ENCODE results near the gene OR5B12. TPM values are rescaled to one million over a fixed set of nuclear protein-coding genes. Genes with fewer than 3 reads are reported as not detected.
"Not testable (repeated sequence)": the region's sequence is repeated elsewhere in the genome, so short reads cannot be mapped to it uniquely, and the experiment has no call there.

Gene OR5B12
- polyA plus RNA-seq (ENCODE audit: insufficient read length in 3 of 3), result not detected
- long read RNA-seq, donor 1, result 0 reads
- long read RNA-seq, donor 2, result 0 reads
- long read RNA-seq, donor 3, result 0 reads
- long read RNA-seq, donor 4, result 0 reads
- long read RNA-seq, donor 5, result 0 reads
- long read RNA-seq, donor 6, result 0 reads
- long read RNA-seq, donor 7, result 0 reads
- long read RNA-seq, donor 8, result 0 reads
- long read RNA-seq, donor 9, result 0 reads
- long read RNA-seq, donor 10, result 0 reads
- long read RNA-seq, donor 11, result 0 reads
- long read RNA-seq, donor 12, result 0 reads
- long read RNA-seq, donor 13, result 0 reads
- long read RNA-seq, donor 14, result 0 reads
- long read RNA-seq, donor 15, result 0 reads
- long read RNA-seq, donor 16, result 0 reads

GRCh38 chr11:58442136-58442535, at the start of gene OR5B12:
OR5B12 (minus strand) TSS chr11:58442236; CDS start chr11:58440151, 2,085 bp downstream.
- DNase-seq (ENCODE audit: extremely low read depth in 1 of 11, low read depth in 9 of 11, low spot score in 4 of 11), result no peak

GRCh38 chr11:58490827-58491226, 48.8 kb upstream of the OR5B12 start:
- DNase-seq (ENCODE audit: extremely low read depth in 1 of 11, low read depth in 9 of 11, low spot score in 4 of 11), result no peak

GRCh38 chr11:58487170-58487569, 45.1 kb upstream of the OR5B12 start:
- DNase-seq (ENCODE audit: extremely low read depth in 1 of 11, low read depth in 9 of 11, low spot score in 4 of 11), result no peak

- DNase-seq (ENCODE audit: extremely low read depth in 1 of 11, low read depth in 9 of 11, low spot score in 4 of 11), result no peak
Measured at GRCh38 chr11:58485961-58486360, 43.9 kb upstream of the OR5B12 start.

GRCh38 chr11:58471892-58472291, 29.9 kb upstream of the OR5B12 start:
- no peak for DNase-seq (ENCODE audit: extremely low read depth in 1 of 11, low read depth in 9 of 11, low spot score in 4 of 11)

- no peak for DNase-seq (ENCODE audit: extremely low read depth in 1 of 11, low read depth in 9 of 11, low spot score in 4 of 11)
Measured at GRCh38 chr11:58466293-58466692, 24.3 kb upstream of the OR5B12 start.

GRCh38 chr11:58465690-58466089, 23.7 kb upstream of the OR5B12 start:
- no peak for DNase-seq (ENCODE audit: extremely low read depth in 1 of 11, low read depth in 9 of 11, low spot score in 4 of 11)

GRCh38 chr11:58451585-58451984, 9.5 kb upstream of the OR5B12 start:
- no peak for DNase-seq (ENCODE audit: extremely low read depth in 1 of 11, low read depth in 9 of 11, low spot score in 4 of 11)

- DNase-seq (ENCODE audit: extremely low read depth in 1 of 11, low read depth in 9 of 11, low spot score in 4 of 11), result no peak
Measured at GRCh38 chr11:58446294-58446693, 4.3 kb upstream of the OR5B12 start.

GRCh38 chr11:58444300-58444699, 2.3 kb upstream of the OR5B12 start:
- DNase-seq (ENCODE audit: extremely low read depth in 1 of 11, low read depth in 9 of 11, low spot score in 4 of 11), result no peak

- DNase-seq (ENCODE audit: extremely low read depth in 1 of 11, low read depth in 9 of 11, low spot score in 4 of 11), result no peak
Measured at GRCh38 chr11:58438486-58438885, 3.5 kb downstream of the OR5B12 start.

GRCh38 chr11:58434217-58434616, 7.8 kb downstream of the OR5B12 start:
- no peak for DNase-seq (ENCODE audit: extremely low read depth in 1 of 11, low read depth in 9 of 11, low spot score in 4 of 11)

- DNase-seq (ENCODE audit: extremely low read depth in 1 of 11, low read depth in 9 of 11, low spot score in 4 of 11), result no peak
Measured at GRCh38 chr11:58433638-58434203, 8.3 kb downstream of the OR5B12 start.

GRCh38 chr11:58429273-58429672, 12.8 kb downstream of the OR5B12 start:
- DNase-seq (ENCODE audit: extremely low read depth in 1 of 11, low read depth in 9 of 11, low spot score in 4 of 11), result no peak

GRCh38 chr11:58428021-58428420, 14.0 kb downstream of the OR5B12 start, which contains the start of gene OR5B2:
OR5B2 (minus strand) TSS chr11:58428121; CDS start chr11:58423261, 4,860 bp downstream.
- DNase-seq (ENCODE audit: extremely low read depth in 1 of 11, low read depth in 9 of 11, low spot score in 4 of 11), result no peak

- no peak for DNase-seq (ENCODE audit: extremely low read depth in 1 of 11, low read depth in 9 of 11, low spot score in 4 of 11)
Measured at GRCh38 chr11:58406774-58407173, 35.3 kb downstream of the OR5B12 start, which contains the start of gene OR5B3. OR5B3 (minus strand) TSS chr11:58406874; CDS start chr11:58403409, 3,465 bp downstream.

GRCh38 chr11:58399622-58400021, 42.4 kb downstream of the OR5B12 start:
- DNase-seq (ENCODE audit: extremely low read depth in 1 of 11, low read depth in 9 of 11, low spot score in 4 of 11), result not testable (repeated sequence)

GRCh38 chr11:58395581-58395980, 46.5 kb downstream of the OR5B12 start:
- DNase-seq (ENCODE audit: extremely low read depth in 1 of 11, low read depth in 9 of 11, low spot score in 4 of 11), result no peak

GRCh38 chr11:58394195-58394594, 47.8 kb downstream of the OR5B12 start:
- DNase-seq (ENCODE audit: extremely low read depth in 1 of 11, low read depth in 9 of 11, low spot score in 4 of 11), result no peak

GRCh38 chr11:58392746-58393145, 49.3 kb downstream of the OR5B12 start:
- no peak for DNase-seq (ENCODE audit: extremely low read depth in 1 of 11, low read depth in 9 of 11, low spot score in 4 of 11)

GRCh38 chr11:58391879-58392278, 50.2 kb downstream of the OR5B12 start:
- no peak for DNase-seq (ENCODE audit: extremely low read depth in 1 of 11, low read depth in 9 of 11, low spot score in 4 of 11)
